GM21367 (cell line): ENCODE measurements around the gene KRT83.
A peak's percentile ranks its signal among the peaks of the same experiment; 100 is the strongest.

Experiments
- ATAC-seq: cut with Tn5 transposase; IDR thresholded peaks from one replicate; pipeline ENCODE4 v1.9.1; 2021; ENCODE audit not compliant: unreplicated experiment

The KRT83 gene

DNA sequence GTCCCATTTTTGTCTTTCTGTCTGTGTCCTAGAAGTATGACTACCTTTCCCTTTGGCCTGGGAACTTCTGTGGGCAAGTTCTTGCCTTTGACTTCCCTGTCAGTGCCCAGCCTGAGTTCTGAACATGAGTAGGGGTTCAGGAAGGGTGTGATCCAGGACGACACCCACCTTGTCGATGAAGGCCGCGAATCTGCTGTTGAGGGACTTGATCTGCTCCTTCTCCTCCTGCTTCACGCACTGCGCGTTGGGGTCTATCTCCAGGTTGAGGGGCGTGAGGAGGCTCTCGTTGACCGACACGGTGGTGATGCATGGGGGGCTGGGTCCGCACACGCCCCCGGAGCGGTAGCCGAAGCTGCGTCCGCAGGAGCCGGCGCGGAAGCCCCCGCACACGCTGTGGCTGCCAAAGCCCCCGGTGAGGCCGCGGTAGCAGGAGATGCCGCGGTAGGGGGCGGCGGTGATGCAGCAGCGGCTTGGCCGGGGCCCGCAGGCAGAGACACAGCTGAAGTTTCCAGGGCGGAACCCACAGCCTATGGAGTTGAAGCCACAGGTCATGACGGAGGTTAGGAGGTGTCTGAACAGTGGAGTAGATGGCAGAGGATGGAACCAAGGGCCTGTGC lies at the start of gene KRT83:
Gene KRT83, minus strand, starts transcription at position 615 of the 617 bp plus-strand sequence. Its CDS starts 63 bp downstream, at position 552.
- ATAC-seq: no peak

GRCh38 chr12:52369809-52370208 lies 48.6 kb upstream of the KRT83 start:
- no peak for ATAC-seq

- ATAC-seq: no peak
These were observed 48.0 kb upstream of the KRT83 start for GRCh38 chr12:52369211-52369610.

GRCh38 chr12:52368508-52368907 lies 47.3 kb upstream of the KRT83 start:
- ATAC-seq: no peak

DNA sequence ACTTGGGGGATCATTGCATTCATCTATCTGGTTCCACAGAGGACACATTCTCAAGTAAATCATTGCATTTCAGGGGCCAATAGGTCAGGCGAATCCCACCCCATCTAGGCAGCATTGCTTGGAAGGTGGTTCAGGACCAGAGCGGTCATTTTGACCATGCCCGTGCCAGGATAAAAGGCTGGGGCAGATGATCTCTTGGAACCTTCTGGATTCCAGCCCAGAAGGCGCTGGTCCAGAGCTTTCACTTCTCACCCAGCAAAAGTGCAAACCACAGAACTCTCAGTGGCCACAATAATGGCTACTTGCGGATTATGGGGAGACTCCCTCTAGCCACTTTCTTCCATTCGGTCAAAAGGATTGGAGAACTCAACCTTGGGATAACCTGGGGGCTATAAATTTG lies 46.7 kb upstream of the KRT83 start:
- ATAC-seq: no peak

GRCh38 chr12:52366738-52367485 lies 45.7 kb upstream of the KRT83 start, which contains the start of gene KRT85:
TSS of gene KRT85 (minus strand) at chr12:52367481. CDS start at chr12:52367405, 76 bp downstream.
- ATAC-seq: no peak

DNA sequence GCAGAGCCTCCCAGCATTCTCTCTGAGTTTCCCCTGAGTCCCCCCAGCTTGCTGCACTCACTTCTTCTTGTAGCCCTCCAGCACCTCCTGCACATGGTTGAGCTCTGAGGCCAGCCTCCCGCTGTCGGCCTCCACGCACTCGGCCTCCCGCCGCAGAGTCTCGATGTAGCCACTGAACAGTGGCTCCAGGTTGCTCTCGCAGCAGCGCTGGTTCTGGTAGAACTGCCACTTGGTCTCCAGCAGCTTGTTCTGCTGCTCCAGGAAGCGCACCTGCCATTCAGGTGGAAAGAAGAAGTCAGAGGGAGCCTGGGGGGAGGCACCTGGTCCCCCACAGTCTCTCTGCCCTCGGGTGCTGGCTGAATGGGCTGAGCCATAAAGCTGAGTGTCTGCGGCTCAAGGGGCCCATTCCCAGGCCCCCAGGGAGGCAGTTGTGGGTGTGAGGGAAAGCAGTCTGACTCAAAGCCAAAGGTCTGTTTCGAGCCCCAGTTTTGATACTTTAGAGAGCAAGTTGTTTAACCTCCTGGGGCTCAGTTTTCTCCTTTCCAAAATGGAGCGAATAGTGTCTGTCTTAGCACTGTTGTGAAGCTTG lies 43.8 kb upstream of the KRT83 start:
- ATAC-seq: no peak

GRCh38 chr12:52364061-52364460 lies 42.9 kb upstream of the KRT83 start:
- no peak for ATAC-seq

DNA sequence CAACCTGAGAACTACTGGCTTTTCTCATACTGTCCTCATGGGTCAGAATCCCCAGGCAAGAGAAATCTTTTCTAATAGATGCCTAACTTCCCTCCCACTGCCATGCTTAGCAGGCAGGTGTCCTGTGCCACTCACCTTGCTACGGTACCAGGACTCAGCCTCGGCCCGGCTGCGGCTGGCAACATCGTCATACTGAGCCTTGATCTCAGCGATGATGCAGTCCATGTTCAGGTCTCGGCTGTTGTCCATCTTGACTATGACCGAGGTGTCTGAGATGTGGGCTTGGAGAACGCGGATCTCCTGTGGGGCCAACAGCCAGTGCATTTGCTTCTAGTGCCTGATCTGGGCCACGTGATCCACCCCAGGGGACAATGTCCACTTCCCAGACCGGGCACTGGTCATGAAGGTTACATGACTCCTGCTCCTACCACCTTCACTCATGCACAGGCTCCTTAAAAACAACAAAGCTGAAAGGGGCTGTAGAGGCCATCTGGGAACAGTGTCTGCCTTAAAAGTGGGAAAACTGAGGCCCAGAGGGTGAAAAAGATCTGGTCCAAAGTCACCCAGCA lies 42.0 kb upstream of the KRT83 start:
- ATAC-seq: no peak

DNA sequence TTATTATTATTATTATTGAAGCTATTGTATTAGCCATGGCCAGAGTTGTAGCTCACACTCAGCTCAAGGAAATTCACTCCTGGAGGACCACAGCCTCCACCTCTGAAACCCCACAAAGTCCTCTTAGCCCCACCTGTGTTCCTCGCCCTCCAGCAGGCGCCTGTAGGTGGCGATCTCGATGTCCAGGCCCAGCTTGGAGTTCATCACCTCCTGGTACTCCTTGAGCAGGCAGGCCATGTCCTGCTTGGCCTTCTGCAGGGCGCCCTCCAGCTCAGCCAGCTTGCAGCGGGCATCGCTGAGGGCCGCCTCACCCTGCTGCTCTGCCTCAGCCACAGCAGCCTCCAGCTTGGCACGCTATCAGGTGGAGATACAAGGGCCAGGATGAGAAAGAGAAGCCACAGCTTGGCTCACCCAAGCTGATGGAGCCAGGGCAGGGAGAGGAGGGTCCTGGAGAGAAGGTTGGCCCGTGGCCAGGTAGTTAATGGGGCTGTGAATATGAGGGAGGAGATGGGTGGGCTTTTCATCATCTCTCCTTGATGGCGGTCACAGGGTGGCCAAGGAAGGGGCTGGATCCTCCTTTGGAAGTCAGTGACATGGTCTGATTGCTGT lies 41.0 kb upstream of the KRT83 start:
- no peak for ATAC-seq

GRCh38 chr12:52361553-52361952 lies 40.4 kb upstream of the KRT83 start:
- no peak for ATAC-seq

DNA sequence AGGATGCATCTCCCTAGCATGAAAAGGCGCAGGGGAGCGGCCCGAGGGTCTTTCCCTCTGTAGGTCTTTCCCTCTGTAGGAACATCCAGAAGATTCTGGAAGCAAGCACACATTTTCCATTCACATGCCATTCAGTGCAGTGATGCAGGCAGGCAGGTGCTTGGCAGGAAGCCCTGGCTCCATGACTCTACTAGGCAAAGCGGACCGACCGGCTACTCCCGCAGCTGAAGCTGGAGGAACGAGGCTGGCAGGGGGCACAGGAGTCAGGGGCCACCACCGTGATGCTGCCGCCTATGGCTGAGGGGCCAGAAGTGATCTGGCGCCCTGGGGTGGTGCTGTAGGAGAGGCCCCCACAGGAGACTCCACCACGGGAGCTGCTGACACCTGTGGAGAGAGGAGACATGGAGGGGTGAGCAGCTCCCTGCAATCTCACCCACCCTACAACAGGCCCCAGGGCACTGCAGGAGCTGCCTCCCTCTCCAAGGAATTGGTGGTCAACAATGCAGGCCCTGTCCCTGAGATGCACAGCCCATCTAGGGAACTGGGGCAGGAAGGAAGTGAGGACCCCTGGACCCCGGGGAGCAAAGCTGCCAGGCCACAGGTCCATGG lies 39.6 kb upstream of the KRT83 start:
- no peak for ATAC-seq

DNA sequence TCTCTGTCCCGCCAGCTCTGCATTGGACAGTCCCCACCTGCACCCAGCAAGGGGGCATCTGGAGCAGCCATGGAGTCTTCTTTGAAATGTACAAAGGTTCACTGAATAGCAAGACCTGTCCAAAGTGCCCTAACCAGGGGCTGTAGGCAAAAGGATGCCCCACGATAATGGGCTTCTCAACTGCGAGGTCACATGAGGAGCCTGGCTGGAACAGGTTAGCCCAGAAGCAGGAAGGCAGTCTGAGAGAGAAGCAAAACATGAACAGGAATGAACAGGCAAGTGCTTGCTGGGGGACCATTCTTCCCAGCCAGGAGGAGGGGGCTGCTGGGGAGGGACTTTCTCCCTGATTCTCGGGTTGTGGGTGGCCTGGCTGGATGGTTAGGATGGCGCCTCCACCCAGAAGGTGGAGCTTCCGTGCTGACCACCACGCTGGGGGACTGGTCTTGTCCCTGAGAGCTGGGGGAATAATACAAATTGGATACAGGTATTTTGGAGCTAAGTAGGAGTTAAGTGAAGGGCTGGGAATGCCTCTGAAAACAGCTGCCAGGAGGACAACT lies 39.0 kb upstream of the KRT83 start:
- no peak for ATAC-seq

DNA sequence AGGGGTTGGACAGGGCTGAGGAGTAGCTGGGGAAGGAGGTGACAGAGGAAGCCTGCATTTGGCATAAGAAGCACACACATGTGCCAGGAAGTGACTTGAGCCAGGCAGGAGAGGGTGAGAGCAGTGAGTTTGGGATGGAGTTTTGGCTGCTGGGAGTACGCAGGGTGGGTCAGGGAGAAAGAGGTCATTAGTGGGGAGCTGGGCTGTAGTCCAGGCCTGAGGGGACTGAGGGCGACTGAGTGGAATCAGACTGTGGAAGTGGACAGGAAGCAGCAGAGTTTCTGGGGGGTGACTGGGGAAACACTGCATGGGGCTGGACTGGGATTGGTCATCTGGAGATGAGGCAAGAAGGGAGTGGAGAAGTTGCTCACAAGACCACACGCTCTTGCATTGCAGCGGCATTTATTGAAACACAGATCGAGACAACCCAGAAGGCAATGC lies 38.4 kb upstream of the KRT83 start:
- ATAC-seq: no peak

DNA sequence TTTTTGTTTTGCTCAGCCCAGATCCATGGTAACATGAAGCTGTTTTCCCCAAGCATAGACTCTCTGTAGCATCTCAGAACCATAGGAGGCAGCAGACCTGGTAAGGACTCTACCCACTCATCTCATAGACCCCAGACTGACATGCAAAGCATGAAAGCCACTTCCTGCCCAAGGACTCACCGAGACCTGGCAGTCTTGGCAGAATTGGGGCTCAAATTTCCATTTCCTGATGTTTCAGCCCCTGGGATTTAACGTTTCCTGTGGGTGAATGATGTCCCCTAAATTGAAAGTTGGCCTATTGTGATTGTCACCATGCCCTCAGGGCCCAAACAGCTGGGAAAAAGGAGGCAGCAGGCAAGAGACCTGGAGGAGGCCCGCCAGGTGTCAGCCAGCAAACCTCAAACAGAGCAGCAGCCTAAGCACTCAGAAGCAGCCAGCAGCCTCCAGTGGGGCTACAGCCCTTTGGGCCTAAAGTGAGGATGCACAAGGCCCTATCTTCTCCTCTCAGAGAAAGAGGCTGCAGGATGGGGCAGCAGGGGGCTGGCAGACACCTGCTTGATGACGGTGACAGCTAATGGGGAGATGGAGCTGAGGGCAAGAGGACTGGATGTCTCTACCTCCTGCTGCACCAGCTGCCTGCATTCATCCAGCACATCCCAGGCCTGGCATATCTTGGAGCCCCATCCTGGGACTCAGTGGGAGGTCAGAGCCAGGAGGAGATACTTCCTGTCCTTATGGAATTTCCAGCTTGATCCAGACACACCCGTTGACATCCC lies 37.6 kb upstream of the KRT83 start:
- ATAC-seq: peak; percentile 95

GRCh38 chr12:52356762-52357580 lies 35.8 kb upstream of the KRT83 start:
- ATAC-seq: no peak

DNA sequence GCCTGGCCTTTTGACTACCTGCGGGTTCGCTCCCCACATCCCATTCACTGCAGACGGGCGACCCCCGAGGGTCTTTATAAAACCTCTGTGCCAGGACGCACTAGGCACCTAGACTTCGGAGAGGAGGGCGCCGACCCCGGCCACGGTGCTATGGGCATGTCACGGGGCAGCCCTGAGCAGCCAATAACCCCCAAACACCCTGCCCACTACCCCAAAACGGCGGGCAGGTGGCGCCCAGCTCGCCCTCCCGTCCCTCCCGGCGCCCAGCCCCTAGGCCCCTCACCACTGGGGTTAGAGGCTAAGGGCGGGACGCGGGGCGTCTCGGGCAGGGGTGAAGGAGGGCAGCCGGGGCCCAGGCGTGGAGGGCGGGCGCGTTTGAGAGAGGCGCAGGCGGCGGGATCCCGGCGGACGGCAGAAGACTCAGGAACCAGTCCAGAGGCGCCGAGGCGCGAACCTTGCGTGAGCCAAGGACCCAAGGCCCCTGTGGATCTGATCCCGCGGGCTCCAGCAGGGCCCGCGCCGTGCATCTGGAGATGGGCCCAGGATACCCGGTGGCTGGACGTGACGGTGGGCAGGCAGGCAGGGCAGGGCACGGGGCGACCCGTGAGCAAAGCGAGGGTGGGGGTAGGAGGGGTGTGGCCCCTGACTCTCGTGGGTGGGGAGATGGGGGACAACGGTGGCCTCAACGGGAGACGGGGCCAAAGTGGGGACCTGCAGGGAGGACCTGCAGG lies 35.0 kb upstream of the KRT83 start:
- no peak for ATAC-seq

GRCh38 chr12:52355176-52355575 lies 34.0 kb upstream of the KRT83 start:
- no peak for ATAC-seq
